NB4 (cell line): ENCODE data around the gene DIAPH3.

Experiments used
- CTCF ChIP-seq: IDR thresholded peaks from one replicate; pipeline ENCODE4 v1.5.1; 2012; ENCODE audit warnings: low read depth, low read length
- MYC ChIP-seq: IDR thresholded peaks from 2 replicates; pipeline ENCODE4 v1.6.1; 2011; ENCODE audit warnings: low read depth, low read length
- POLR2A ChIP-seq: IDR thresholded peaks from 2 replicates; pipeline ENCODE4 v1.6.1; 2011; ENCODE audit warnings: mild to moderate bottlenecking; ENCODE audit not compliant: insufficient read length; ENCODE audit errors: extremely low read depth
- TF ChIP-seq, protein P1 (sequence below): IDR thresholded peaks from 2 replicates; pipeline ENCODE4 v1.6.1; 2011; ENCODE audit warnings: low read depth, low read length

DNA sequence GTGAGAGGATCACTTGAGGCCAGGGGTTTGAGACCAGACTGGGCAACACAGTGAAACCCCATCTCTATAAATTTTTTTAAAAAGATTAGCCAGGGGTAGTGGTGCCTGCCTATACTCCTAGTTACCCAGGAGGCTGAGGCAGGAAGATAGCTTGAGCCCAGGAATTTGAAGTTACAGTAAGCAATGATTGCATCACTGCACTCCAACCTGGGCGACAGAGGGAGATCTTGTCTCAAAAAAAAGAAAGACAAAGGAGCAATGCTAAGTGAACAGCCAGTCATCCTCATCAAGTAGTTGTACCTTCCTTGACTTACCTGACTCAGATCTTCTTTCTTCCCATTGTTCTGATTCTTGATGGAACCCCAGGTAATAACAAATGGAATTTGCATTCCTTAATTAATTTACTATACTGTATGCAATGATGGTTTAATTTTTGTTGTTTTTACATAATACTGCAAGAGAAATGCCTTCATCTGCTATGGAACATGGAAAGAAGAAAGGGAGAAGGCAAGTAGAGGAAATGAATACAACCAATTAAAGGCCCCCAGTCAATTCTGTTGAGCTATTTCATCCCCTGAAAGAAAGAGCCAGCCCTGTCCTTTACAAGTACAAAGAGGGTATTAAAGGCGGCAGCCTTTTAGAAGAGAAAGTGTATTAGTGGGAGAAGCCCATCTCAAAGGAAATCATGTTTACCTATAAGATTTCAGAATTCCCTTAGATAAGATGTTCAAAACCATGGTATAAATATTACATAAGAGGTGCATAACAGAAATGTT lies 316.7 kb downstream of the DIAPH3 start:
- TF ChIP-seq POLR2A, result no peak
- TF ChIP-seq CTCF, result no peak
- no peak for TF ChIP-seq MYC
- TF ChIP-seq, protein P1, sequence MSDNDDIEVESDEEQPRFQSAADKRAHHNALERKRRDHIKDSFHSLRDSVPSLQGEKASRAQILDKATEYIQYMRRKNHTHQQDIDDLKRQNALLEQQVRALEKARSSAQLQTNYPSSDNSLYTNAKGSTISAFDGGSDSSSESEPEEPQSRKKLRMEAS, result no peak
